Measurements from ENCODE around the gene ZNF160.
"Not testable (repeated sequence)": the region's sequence is repeated elsewhere in the genome, so short reads cannot be mapped to it uniquely, and the experiment has no call there.

ZNF160 gene

DNA sequence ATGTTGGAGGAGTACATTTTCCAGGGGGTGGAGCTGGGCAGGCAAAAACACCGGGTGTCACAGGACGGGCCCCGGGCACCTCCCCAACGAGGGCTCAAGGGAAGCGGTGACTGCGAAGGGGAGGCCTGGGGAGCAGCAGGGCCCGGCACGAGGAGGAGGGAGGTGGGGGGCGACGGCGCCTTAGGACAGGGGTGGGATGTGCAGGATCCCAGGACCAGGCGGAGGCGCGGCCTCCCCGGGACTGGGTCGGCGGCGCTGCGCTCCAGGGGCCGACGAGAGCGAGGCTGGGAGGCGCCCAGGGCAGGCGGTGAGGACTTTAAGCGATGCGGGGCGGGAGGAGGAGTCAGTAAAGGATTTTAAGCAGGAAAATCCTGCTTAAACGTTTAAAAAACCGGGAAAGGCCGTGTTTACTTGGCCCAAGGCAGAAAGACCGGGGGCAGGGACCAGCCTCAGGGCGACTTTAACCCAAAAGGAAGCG, 427 bp downstream of the ZNF160 start:
- no peak for TF ChIP-seq JUND (IDR thresholded peaks at IDR 0.05; ENCODE audit: low read depth)
- in situ Hi-C loops (cut with HindIII; ENCODE audit: low pct_unique_long_range_greater_than_20kb, low sequenced_read_pairs) = no loop called here
- peak; percentile 3 to 48 for DNase-seq (ENCODE audit: low read depth in 1 of 2, low spot score in 1 of 2)

DNA sequence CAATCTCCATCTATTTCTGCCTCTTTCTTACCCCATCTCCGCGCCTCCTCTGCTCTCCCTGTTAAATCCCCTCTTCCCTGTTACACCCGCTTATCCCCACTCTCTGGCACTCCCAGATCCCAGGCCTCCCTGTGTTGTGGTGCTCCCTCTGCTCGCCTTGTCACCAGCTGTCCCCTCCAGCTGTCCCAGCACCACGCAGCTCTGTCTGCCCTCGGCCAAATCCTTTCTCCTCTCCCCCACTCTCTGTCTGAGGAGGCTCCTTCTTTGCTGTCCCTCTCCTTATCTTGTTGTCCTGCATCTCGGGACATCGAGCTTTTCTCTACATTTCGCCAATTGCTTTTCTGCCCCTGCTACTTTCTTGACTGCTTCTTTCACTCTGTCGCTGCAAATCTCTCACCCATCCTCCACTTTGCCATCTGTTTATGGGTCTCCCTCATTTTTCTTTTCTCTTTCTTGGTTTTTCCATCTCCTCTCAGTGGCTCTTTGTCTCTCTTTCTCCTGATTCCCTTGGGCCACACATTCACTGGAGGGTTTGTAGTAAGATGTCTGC, 941 bp downstream of the ZNF160 start:
- no peak for TF ChIP-seq JUND (IDR thresholded peaks at IDR 0.05; ENCODE audit: low read depth)
- no peak for DNase-seq (ENCODE audit: low read depth in 1 of 2, low spot score in 1 of 2)
- in situ Hi-C loops (cut with HindIII; ENCODE audit: low pct_unique_long_range_greater_than_20kb, low sequenced_read_pairs) = no loop called here

DNA sequence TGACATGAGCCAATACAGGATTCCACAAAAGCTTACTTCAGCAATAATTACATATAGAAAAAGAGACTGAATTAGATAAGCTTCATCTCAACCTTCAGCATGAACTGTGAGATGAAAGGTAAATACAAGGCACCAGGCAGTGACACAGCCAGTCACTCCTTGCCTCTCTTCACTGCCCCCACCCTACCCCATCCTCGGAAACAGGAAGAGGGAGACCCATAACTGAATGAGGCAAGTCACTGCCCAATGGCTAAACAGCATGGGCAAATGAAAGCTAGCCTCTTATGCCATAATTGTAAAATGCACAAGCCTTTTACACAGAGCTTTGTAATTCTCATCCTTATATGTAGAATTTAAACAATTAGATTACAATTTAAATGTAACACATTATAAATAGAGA, 1.7 kb downstream of the ZNF160 start:
- TF ChIP-seq JUND (IDR thresholded peaks at IDR 0.05; ENCODE audit: low read depth) = no peak
- in situ Hi-C loops (cut with HindIII; ENCODE audit: low pct_unique_long_range_greater_than_20kb, low sequenced_read_pairs) = no loop called here
- no peak for DNase-seq (ENCODE audit: low read depth in 1 of 2, low spot score in 1 of 2)

DNA sequence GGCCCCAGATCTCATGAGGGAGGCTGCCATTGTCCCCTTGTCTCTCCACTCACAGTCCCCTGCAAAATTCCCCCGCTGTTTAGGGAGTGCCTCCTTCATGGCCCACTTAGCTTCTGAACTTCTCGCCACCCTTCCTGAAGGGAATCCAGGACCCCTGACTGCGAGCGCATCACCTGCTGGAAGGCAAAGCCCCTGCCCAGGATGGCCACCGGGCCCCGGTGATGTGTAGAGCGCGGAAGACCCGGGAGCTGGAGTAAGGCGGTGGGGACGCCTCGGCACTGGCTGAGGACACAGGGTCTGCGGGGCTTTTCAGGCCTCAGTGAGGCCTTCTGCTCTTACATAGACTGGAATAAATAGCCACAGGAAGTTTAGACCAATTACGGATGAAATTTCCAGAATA, 4.7 kb downstream of the ZNF160 start:
- DNase-seq (ENCODE audit: low read depth in 1 of 2, low spot score in 1 of 2); in situ Hi-C loops (cut with HindIII; ENCODE audit: low pct_unique_long_range_greater_than_20kb, low sequenced_read_pairs): not testable (repeated sequence)

DNA sequence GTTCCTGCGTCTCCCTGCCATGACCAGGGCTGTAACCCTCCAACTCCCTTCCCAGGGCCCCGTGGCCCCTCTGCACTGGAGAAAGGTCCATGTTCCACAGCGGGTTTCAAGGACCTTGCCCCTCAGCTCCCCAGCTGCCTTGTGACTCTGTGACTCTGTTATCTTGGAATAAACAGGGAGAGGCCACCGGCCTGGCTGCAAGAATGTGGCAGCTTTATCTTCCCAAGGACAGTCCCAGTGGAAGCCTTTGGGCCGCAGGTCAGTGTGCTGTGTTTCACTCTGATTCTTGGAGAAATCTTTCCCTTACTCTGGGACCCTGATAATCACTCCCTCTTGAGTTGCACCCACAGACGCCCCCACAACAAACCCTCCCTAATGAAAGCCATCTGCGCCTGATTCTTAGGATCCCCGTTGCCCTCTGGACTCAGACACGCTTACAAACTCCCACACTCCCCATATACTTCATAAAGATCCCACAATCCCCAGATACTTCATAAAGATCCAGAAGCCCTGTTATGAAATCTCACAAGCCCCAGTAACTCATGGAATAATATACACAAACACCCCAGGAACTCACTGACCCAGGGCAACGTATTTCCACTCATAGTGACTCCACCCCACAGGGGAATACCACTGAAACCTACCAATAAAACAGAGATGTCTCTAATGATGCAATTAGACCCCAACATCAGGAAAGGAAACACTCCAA, 6.1 kb downstream of the ZNF160 start:
- DNase-seq (ENCODE audit: low read depth in 1 of 2, low spot score in 1 of 2); in situ Hi-C loops (cut with HindIII; ENCODE audit: low pct_unique_long_range_greater_than_20kb, low sequenced_read_pairs): not testable (repeated sequence)

DNA sequence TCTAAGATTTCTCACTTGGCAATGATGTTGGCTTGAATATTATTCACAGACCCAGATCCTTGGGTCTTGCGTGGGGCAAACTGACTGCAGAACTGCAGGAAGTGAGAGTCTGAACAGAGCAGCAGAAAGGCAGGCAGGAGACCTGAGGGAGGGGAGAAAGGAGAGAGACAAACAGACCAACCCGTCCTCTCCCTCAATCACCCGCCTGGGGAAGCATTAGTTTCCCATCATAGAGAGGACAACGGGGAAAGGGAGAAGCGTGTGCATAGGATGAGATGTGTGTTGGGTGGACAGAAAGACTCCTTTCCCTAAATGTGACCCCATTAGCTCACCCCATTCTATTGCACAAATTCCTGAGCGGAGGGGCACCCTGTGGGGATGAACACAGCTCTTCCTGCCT, 6.6 kb downstream of the ZNF160 start:
- in situ Hi-C loops (cut with HindIII; ENCODE audit: low pct_unique_long_range_greater_than_20kb, low sequenced_read_pairs); DNase-seq (ENCODE audit: low read depth in 1 of 2, low spot score in 1 of 2): not testable (repeated sequence)

DNA sequence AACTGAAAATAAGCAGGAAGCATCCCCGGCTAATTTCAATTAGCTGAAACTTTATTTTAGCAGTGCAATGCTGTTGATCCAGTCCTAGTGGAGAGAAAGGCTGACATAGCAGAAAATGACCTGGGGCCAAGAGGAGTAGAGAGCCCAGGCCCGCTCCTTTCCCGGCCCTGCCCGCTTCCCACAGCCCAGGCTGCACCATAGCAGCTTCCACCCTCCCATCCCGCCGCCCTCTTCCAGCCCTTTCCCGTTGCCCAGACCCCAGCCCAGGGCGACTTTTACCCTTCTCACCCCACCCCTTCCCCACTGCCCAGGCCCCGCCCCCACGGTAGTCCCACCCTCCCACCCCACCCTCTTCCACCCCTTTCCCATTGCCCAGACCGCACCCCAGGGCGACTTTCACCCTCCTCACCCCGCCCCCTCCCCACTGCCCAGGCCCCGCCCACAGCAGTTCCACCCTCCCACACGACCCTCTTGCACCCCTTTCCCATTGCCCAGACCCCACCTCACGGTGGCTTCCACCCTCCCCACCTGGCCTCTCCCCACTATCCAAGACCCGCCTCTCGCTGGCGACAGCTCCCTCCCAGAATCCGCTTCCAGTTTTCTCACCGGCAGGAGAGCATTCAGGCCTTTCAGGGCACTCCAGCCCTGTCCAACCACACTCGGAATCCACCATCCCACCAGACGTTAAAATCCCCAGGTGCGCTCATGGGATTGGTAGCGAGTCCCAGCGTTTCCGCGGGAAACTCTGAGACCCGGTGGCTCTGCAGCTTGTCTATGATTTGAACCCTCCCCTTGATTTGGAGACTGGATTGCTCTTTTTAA, 8.3 kb downstream of the ZNF160 start:
- no peak for DNase-seq (ENCODE audit: low read depth in 1 of 2, low spot score in 1 of 2)
- in situ Hi-C loops (cut with HindIII; ENCODE audit: low pct_unique_long_range_greater_than_20kb, low sequenced_read_pairs) = no loop called here
- TF ChIP-seq JUND (IDR thresholded peaks at IDR 0.05; ENCODE audit: low read depth) = no peak

DNA sequence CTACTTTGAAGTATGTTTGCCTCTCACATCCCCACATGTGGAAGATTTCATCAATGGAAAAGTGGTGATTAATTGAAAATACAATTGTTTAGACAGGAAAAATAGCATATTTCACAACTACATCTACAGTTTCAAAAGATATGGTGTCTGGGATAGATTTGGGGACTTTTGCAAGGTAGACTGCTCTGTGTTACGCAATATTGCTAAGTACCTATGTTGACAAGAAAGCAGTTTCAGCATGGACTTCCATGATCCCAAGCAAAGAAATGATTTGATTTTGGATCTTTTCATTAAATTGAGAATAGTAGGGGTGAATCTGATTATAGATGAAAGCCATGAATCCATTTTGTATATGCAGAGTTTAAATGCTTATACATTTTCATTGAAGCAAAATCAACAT, 10.5 kb downstream of the ZNF160 start:
- in situ Hi-C loops (cut with HindIII; ENCODE audit: low pct_unique_long_range_greater_than_20kb, low sequenced_read_pairs) = no loop called here
- no peak for TF ChIP-seq JUND (IDR thresholded peaks at IDR 0.05; ENCODE audit: low read depth)
- DNase-seq (ENCODE audit: low read depth in 1 of 2, low spot score in 1 of 2) = no peak

DNA sequence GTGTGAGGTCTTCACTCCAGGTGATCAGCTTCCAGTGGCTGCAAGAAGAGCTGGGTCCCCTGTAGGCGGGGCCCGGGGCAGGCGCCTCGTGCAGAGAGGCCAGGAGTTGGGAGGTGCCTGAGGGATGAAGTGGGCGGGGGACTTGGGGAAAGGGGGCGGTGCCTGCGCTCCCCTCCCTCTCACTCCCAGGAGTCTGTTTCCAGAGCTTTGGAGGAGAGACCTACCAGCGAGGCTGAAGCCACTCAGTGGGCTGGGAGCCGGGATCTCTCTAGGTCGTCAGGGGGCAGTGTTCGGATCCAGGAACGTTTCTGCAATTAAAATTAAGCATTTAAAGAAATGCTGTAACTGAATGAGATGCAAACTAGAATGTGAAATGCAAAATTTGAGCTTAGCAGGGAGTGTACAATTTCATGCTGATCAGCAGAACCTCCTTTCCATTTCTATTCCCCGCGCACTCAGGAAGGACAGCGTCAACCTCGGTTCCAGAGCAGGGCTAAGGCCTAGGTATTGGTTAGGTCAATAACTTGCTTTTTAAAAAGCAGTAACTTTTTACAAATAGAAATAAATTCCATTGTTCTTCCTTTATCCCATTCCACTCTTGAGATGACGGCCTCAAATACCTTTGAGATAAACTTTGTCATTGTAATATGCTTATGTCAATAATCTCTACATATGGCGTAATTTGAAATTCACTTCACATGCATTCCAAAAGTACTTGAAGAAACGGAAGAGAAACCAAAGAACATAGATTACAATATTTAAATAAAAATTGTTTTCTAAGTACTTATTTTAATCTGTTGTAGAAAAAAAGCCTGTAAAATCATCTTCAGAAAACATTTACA, 11.6 kb downstream of the ZNF160 start:
- no peak for TF ChIP-seq JUND (IDR thresholded peaks at IDR 0.05; ENCODE audit: low read depth)
- in situ Hi-C loops (cut with HindIII; ENCODE audit: low pct_unique_long_range_greater_than_20kb, low sequenced_read_pairs) = no loop called here

DNA sequence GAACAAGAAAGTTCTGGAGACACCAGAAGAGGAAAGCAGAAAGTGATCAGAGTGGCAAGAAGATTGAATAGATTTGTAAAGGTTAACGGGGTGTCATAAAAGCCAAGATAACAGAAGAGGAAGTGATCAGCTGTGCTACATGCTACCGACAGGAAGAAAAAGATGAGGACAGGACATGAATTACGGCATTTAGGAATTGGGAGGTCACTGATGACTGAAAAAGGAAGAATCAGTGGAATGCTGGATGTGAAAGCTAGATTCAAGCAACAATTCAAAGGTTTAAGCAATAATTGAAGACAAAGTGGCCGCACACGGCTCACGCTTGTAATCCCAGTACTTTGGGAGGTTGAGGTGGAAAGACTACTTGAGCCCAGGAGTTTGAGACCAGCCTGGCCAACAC, 15.1 kb downstream of the ZNF160 start:
- no peak for TF ChIP-seq JUND (IDR thresholded peaks at IDR 0.05; ENCODE audit: low read depth)
- in situ Hi-C loops (cut with HindIII; ENCODE audit: low pct_unique_long_range_greater_than_20kb, low sequenced_read_pairs) = no loop called here
- DNase-seq (ENCODE audit: low read depth in 1 of 2, low spot score in 1 of 2) = no peak

More for the DNA sequence above, 11.6 kb downstream of the ZNF160 start:
- DNase-seq (ENCODE audit: low read depth in 1 of 2, low spot score in 1 of 2) = no peak

DNA sequence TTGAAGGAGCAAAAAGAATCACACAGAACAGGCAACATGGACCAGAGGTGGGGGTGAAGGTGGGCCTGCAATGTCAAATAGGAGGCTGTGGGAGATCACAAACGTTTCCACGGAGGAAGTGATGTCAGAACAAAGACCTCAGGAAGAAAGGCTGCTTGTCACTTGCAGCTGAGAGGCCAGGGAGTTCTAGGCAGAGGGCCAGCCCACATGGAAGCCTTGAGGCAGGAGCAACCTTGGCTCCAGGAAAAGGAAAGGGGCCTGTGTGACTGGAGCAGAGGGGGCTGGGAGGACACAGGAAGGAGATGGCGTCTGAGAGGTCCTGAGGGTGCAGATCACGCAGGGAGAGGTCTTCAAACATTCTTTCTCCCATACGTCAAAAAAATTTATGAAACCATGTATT, 16.3 kb downstream of the ZNF160 start:
- in situ Hi-C loops (cut with HindIII; ENCODE audit: low pct_unique_long_range_greater_than_20kb, low sequenced_read_pairs) = no loop called here
- DNase-seq (ENCODE audit: low read depth in 1 of 2, low spot score in 1 of 2) = no peak
- TF ChIP-seq JUND (IDR thresholded peaks at IDR 0.05; ENCODE audit: low read depth) = no peak

DNA sequence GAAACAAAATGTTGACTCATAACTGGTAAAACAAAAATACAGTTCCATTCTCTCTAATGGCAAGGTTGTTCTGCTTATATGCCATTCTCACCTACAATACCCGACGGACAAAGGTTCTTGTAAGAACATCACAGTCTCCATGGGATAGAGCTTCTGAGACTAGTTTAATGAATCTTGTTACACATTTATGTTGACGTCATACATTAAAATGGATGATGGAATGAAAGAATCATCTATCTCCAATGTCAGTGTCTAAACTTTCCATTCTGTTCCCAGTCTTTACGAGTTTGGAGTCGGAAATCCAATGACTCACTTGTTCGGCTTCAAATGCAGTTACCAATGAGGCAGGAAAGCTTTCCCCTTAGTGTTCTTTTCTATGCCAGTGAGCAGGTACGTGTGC, 17.7 kb downstream of the ZNF160 start:
- no peak for TF ChIP-seq JUND (IDR thresholded peaks at IDR 0.05; ENCODE audit: low read depth)
- no peak for DNase-seq (ENCODE audit: low read depth in 1 of 2, low spot score in 1 of 2)
- in situ Hi-C loops (cut with HindIII; ENCODE audit: low pct_unique_long_range_greater_than_20kb, low sequenced_read_pairs) = no loop called here

Data from T47D (cell line).